ENCODE data around the gene FAF2. TPM values are rescaled to one million over a fixed set of nuclear protein-coding genes. Genes with fewer than 3 reads are reported as not detected.

FAF2 gene
- total RNA-seq, 4 donors from 2014 or later = 14.0 to 20.7 (median 14.7) TPM

GRCh38 chr5:176514244-176514950 lies 66.2 kb downstream of the FAF2 start:
- Histone ChIP-seq H3K4me3 (no peak overlapping the region), H3K27ac (no peak overlapping the region), H3K9me3 (no peaks in the 10 kb centered on the region), H3K27me3 (no peaks in the 10 kb centered on the region), H3K36me3 (peaks cover 0 to 6% of the 10 kb centered on the region in 2 donors), H3K4me1 (no peaks in the 10 kb centered on the region)
- no peak for TF ChIP-seq CTCF (IDR thresholded peaks at IDR 0.05 in 4 of 5, conservative IDR thresholded peaks at IDR 0.05 in 1 of 5)
- TF ChIP-seq POLR2A (IDR thresholded peaks at IDR 0.05) = no peak
- in situ Hi-C loops (cut with MboI; ENCODE audit: low sequenced_read_pairs in 4 of 4) = no loop called here
- no peak for ATAC-seq
- intact Hi-C loops (cut with DNase I; ENCODE audit: low total_unique reads) = no loop called here
- DNase-seq = no peak

- no peak for ATAC-seq
- no peak for TF ChIP-seq CTCF (IDR thresholded peaks at IDR 0.05 in 4 of 5, conservative IDR thresholded peaks at IDR 0.05 in 1 of 5)
- no peak for TF ChIP-seq POLR2A (IDR thresholded peaks at IDR 0.05)
- DNase-seq = no peak
- H3K27me3 ChIP-seq = no peaks in the 10 kb centered on the region
- in situ Hi-C loops (cut with MboI; ENCODE audit: low sequenced_read_pairs in 4 of 4) (no loop called here), intact Hi-C loops (cut with DNase I; ENCODE audit: low total_unique reads) (no loop called here)
- no peaks in the 10 kb centered on the region for H3K4me1 ChIP-seq
- H3K4me3 ChIP-seq = no peak overlapping the region
- H3K36me3 ChIP-seq = no peaks in the 10 kb centered on the region
- no peaks in the 10 kb centered on the region for H3K9me3 ChIP-seq
- no peak overlapping the region for H3K27ac ChIP-seq
Measured at GRCh38 chr5:176515396-176515795, 67.2 kb downstream of the FAF2 start.

GRCh38 chr5:176517053-176517661 lies 69.0 kb downstream of the FAF2 start:
- DNase-seq (no peak), ATAC-seq (no peak)
- no peaks in the 10 kb centered on the region for H3K9me3 ChIP-seq
- TF ChIP-seq CTCF (IDR thresholded peaks at IDR 0.05 in 4 of 5, conservative IDR thresholded peaks at IDR 0.05 in 1 of 5) (no peak), POLR2A (IDR thresholded peaks at IDR 0.05) (no peak)
- intact Hi-C loops (cut with DNase I; ENCODE audit: low total_unique reads) (no loop called here), in situ Hi-C loops (cut with MboI; ENCODE audit: low sequenced_read_pairs in 4 of 4) (no loop called here)
- no peaks in the 10 kb centered on the region for H3K36me3 ChIP-seq
- no peak overlapping the region for H3K27ac ChIP-seq
- H3K27me3 ChIP-seq = no peaks in the 10 kb centered on the region
- H3K4me3 ChIP-seq = no peak overlapping the region
- H3K4me1 ChIP-seq = no peaks in the 10 kb centered on the region

GRCh38 chr5:176519810-176520720 lies 71.9 kb downstream of the FAF2 start:
- intact Hi-C loops (cut with DNase I; ENCODE audit: low total_unique reads) = no loop called here
- no peak for ATAC-seq

More at GRCh38 chr5:176519810-176520720, 71.9 kb downstream of the FAF2 start:
- H3K9me3 ChIP-seq = no peaks in the 10 kb centered on the region
- no peak overlapping the region for H3K4me3 ChIP-seq
- DNase-seq = no peak
- TF ChIP-seq POLR2A (IDR thresholded peaks at IDR 0.05) (no peak), CTCF (IDR thresholded peaks at IDR 0.05 in 4 of 5, conservative IDR thresholded peaks at IDR 0.05 in 1 of 5) (no peak)
- H3K27me3 ChIP-seq = no peaks in the 10 kb centered on the region
- H3K4me1 ChIP-seq = no peaks in the 10 kb centered on the region
- in situ Hi-C loops (cut with MboI; ENCODE audit: low sequenced_read_pairs in 4 of 4) = no loop called here
- H3K27ac ChIP-seq = no peak overlapping the region
- H3K36me3 ChIP-seq = no peaks in the 10 kb centered on the region
